Measurements from ENCODE around the gene WNT9B. TPM values are rescaled to one million over a fixed set of nuclear protein-coding genes. Genes with fewer than 3 reads are reported as not detected.

The WNT9B gene
- total and polyA plus RNA-seq, 2 experiments from 2014 or later, result 2.4 to 2.6 TPM

DNA sequence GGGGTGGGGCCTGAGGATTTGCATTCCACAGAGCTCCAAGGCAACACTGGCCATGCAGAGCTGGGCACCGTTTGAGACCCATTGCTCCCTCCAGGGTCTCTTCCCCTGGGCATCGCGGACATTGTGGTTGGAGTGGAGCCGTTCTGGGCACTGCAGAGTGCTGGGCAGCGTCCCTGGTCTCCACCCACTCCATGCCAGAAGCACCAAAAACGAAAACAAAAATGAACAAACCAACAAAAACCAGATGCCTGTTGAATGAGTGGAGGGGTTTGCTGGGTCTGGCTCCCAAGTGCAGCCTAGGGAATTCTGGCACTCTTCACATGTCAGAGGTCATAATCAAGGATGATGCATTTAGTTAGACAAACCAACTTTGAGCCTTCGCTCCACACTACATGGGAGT is 17.9 kb downstream of the WNT9B start:
- Histone ChIP-seq H3K27ac (no peak overlapping the region), H3K4me3 (no peak overlapping the region), H2AFZ (no peak overlapping the region), H4K20me1 (ENCODE audit: insufficient read depth, poor library complexity, severe bottlenecking) (no peaks in the 10 kb centered on the region), H3K36me3 (replicated peaks; ENCODE audit: insufficient read depth, low read depth) (no peaks in the 10 kb centered on the region), H3K4me1 (ENCODE audit: insufficient read depth) (peaks cover 3% of the 10 kb centered on the region), H3K9me2 (replicated peaks; ENCODE audit: insufficient read depth) (no peaks in the 10 kb centered on the region), H3K9me3 (ENCODE audit: low read depth) (no peaks in the 10 kb centered on the region), H3K27me3 (no peaks in the 10 kb centered on the region), H3K79me2 (no peaks in the 10 kb centered on the region), H3K4me2 (no peak overlapping the region)
- no peak for DNase-seq (ENCODE audit: low spot score)
- TF ChIP-seq EZH2 (IDR thresholded peaks at IDR 0.05; ENCODE audit: borderline replicate concordance) (no peak), EZH2phosphoT487 (IDR thresholded peaks at IDR 0.05; ENCODE audit: low read depth, severe bottlenecking, unreplicated experiment) (no peak)
- TF ChIP-seq, protein P1, sequence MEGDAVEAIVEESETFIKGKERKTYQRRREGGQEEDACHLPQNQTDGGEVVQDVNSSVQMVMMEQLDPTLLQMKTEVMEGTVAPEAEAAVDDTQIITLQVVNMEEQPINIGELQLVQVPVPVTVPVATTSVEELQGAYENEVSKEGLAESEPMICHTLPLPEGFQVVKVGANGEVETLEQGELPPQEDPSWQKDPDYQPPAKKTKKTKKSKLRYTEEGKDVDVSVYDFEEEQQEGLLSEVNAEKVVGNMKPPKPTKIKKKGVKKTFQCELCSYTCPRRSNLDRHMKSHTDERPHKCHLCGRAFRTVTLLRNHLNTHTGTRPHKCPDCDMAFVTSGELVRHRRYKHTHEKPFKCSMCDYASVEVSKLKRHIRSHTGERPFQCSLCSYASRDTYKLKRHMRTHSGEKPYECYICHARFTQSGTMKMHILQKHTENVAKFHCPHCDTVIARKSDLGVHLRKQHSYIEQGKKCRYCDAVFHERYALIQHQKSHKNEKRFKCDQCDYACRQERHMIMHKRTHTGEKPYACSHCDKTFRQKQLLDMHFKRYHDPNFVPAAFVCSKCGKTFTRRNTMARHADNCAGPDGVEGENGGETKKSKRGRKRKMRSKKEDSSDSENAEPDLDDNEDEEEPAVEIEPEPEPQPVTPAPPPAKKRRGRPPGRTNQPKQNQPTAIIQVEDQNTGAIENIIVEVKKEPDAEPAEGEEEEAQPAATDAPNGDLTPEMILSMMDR (IDR thresholded peaks at IDR 0.05; ENCODE audit: poor library complexity), result no peak
- WGBS (ENCODE audit: low lambda C conversion rate, missing lambda C conversion rate), result 79% methylated on average over 7 of the region's 7 CpGs

DNA sequence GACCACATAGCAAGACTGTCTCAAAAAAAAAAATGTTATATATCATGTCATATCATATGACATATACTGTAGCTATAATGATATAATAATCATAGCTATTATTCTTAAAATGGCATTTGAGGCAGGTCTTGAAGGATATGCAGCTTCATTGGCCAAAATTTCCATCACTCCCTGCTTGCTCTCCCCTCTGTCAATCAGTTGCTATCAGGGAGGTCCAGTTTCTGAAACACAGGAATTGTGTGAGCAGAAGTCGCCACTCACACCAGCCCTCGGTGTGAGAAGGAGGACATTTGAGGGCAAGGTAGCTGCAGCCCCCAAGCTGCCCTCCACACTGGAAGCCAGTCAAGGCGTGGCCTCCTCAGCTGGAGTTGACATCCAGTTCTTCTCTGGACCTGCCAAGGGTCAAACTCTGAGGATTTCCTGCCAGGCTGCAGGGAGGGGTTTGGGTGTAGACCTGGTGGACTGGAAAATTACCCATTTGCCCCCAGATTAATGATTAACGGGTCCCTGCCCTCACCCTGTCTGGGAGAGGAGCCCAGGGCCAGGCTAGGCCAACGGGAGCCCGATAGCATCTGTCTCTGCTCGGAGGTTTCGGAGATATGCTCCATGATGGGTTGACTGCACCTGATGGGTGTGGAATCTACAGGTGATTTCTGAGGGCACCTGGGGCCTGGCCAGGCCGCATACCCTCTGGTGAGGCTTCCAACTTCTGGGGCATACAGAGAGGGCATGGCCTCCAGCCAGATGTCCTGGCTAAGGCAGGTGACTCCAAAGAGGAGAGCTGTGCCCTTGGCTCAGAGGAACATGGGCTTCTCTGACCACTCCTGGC is 18.8 kb downstream of the WNT9B start:
- WGBS (ENCODE audit: low lambda C conversion rate, missing lambda C conversion rate), result 67% methylated on average over 9 of the region's 9 CpGs
- H3K4me2 ChIP-seq, result no peak overlapping the region
- no peak overlapping the region for H2AFZ ChIP-seq
- no peak overlapping the region for H3K27ac ChIP-seq
- H3K27me3 ChIP-seq, result no peaks in the 10 kb centered on the region
- H4K20me1 ChIP-seq (ENCODE audit: insufficient read depth, poor library complexity, severe bottlenecking), result no peaks in the 10 kb centered on the region
- TF ChIP-seq, protein P1 (IDR thresholded peaks at IDR 0.05; ENCODE audit: poor library complexity), result no peak
- TF ChIP-seq EZH2 (IDR thresholded peaks at IDR 0.05; ENCODE audit: borderline replicate concordance) (no peak), EZH2phosphoT487 (IDR thresholded peaks at IDR 0.05; ENCODE audit: low read depth, severe bottlenecking, unreplicated experiment) (no peak)
- peaks cover 3% of the 10 kb centered on the region for H3K4me1 ChIP-seq (ENCODE audit: insufficient read depth)
- H3K9me2 ChIP-seq (replicated peaks; ENCODE audit: insufficient read depth), result no peaks in the 10 kb centered on the region
- peak; percentile 52 for DNase-seq (ENCODE audit: low spot score)
- H3K4me3 ChIP-seq, result no peak overlapping the region
- H3K36me3 ChIP-seq (replicated peaks; ENCODE audit: insufficient read depth, low read depth), result no peaks in the 10 kb centered on the region
- no peaks in the 10 kb centered on the region for H3K79me2 ChIP-seq
- H3K9me3 ChIP-seq (ENCODE audit: low read depth), result no peaks in the 10 kb centered on the region

DNA sequence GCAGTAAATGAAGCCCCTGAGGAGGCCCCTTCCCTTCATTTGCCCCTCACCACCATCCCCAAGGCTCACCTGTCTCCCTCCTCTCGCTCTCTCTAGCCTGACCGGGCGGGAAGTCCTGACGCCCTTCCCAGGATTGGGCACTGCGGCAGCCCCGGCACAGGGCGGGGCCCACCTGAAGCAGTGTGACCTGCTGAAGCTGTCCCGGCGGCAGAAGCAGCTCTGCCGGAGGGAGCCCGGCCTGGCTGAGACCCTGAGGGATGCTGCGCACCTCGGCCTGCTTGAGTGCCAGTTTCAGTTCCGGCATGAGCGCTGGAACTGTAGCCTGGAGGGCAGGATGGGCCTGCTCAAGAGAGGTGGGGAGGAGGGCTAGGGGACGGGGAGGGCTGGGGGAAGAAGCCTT is 21.0 kb downstream of the WNT9B start:
- 90% methylated on average over 16 of the region's 16 CpGs for WGBS (ENCODE audit: low lambda C conversion rate, missing lambda C conversion rate)
- TF ChIP-seq EZH2phosphoT487 (IDR thresholded peaks at IDR 0.05; ENCODE audit: low read depth, severe bottlenecking, unreplicated experiment) (no peak), EZH2 (IDR thresholded peaks at IDR 0.05; ENCODE audit: borderline replicate concordance) (no peak)
- TF ChIP-seq, protein P1 (IDR thresholded peaks at IDR 0.05; ENCODE audit: poor library complexity), result no peak
- Histone ChIP-seq H3K79me2 (no peaks in the 10 kb centered on the region), H3K4me2 (no peak overlapping the region), H3K9me3 (ENCODE audit: low read depth) (no peaks in the 10 kb centered on the region), H2AFZ (no peak overlapping the region), H3K36me3 (replicated peaks; ENCODE audit: insufficient read depth, low read depth) (no peaks in the 10 kb centered on the region), H3K9me2 (replicated peaks; ENCODE audit: insufficient read depth) (no peaks in the 10 kb centered on the region), H3K27ac (no peak overlapping the region), H4K20me1 (ENCODE audit: insufficient read depth, poor library complexity, severe bottlenecking) (no peaks in the 10 kb centered on the region), H3K4me3 (no peak overlapping the region), H3K27me3 (no peaks in the 10 kb centered on the region), H3K4me1 (ENCODE audit: insufficient read depth) (peaks cover 3% of the 10 kb centered on the region)
- no peak for DNase-seq (ENCODE audit: low spot score)

Data from hepatocyte (in vitro differentiated cells).